ENCODE data around the gene UVRAG.

UVRAG gene

GRCh38 chr11:76107971-76108370 is 293.0 kb downstream of the UVRAG start:
- Histone ChIP-seq H3K27me3 (replicated peaks; ENCODE audit: insufficient read depth, low read length) (no peaks in the 10 kb centered on the region), H3K9me3 (replicated peaks; ENCODE audit: insufficient read depth, low read length) (no peaks in the 10 kb centered on the region), H3K27ac (ENCODE audit: low read length) (no peak overlapping the region), H3K36me3 (replicated peaks; ENCODE audit: insufficient read depth, low read length) (no peaks in the 10 kb centered on the region), H4K20me1 (ENCODE audit: insufficient read depth, low read length) (no peaks in the 10 kb centered on the region), H2AFZ (ENCODE audit: low read length) (no peak overlapping the region), H3K4me2 (ENCODE audit: low read depth, low read length) (no peak overlapping the region), H3K9ac (ENCODE audit: low read length) (no peak overlapping the region), H3K4me1 (ENCODE audit: low read length) (no peaks in the 10 kb centered on the region), H3K9me2 (replicated peaks; ENCODE audit: insufficient read depth, low read length) (no peaks in the 10 kb centered on the region), H3K4me3 (ENCODE audit: low read length) (no peak overlapping the region), H3F3A (ENCODE audit: insufficient read depth, low read length) (no peaks in the 10 kb centered on the region), H3K79me2 (ENCODE audit: low read length) (no peaks in the 10 kb centered on the region)
- TF ChIP-seq EZH2phosphoT487 (IDR thresholded peaks at IDR 0.05; ENCODE audit: low read length) (no peak), EZH2 (optimal IDR thresholded peaks at IDR 0.05; ENCODE audit: low read depth, low read length) (no peak)
- TF ChIP-seq, protein P1, sequence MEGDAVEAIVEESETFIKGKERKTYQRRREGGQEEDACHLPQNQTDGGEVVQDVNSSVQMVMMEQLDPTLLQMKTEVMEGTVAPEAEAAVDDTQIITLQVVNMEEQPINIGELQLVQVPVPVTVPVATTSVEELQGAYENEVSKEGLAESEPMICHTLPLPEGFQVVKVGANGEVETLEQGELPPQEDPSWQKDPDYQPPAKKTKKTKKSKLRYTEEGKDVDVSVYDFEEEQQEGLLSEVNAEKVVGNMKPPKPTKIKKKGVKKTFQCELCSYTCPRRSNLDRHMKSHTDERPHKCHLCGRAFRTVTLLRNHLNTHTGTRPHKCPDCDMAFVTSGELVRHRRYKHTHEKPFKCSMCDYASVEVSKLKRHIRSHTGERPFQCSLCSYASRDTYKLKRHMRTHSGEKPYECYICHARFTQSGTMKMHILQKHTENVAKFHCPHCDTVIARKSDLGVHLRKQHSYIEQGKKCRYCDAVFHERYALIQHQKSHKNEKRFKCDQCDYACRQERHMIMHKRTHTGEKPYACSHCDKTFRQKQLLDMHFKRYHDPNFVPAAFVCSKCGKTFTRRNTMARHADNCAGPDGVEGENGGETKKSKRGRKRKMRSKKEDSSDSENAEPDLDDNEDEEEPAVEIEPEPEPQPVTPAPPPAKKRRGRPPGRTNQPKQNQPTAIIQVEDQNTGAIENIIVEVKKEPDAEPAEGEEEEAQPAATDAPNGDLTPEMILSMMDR (IDR thresholded peaks at IDR 0.05; ENCODE audit: low read length): no peak
- DNase-seq: no peak

- Histone ChIP-seq H3K9me2 (replicated peaks; ENCODE audit: insufficient read depth, low read length) (no peaks in the 10 kb centered on the region), H3F3A (ENCODE audit: insufficient read depth, low read length) (no peaks in the 10 kb centered on the region), H3K27ac (ENCODE audit: low read length) (no peak overlapping the region), H2AFZ (ENCODE audit: low read length) (no peak overlapping the region), H4K20me1 (ENCODE audit: insufficient read depth, low read length) (no peaks in the 10 kb centered on the region), H3K79me2 (ENCODE audit: low read length) (no peaks in the 10 kb centered on the region), H3K9me3 (replicated peaks; ENCODE audit: insufficient read depth, low read length) (no peaks in the 10 kb centered on the region), H3K36me3 (replicated peaks; ENCODE audit: insufficient read depth, low read length) (no peaks in the 10 kb centered on the region), H3K4me2 (ENCODE audit: low read depth, low read length) (no peak overlapping the region), H3K9ac (ENCODE audit: low read length) (no peak overlapping the region), H3K27me3 (replicated peaks; ENCODE audit: insufficient read depth, low read length) (no peaks in the 10 kb centered on the region), H3K4me1 (ENCODE audit: low read length) (peaks cover 23% of the 10 kb centered on the region), H3K4me3 (ENCODE audit: low read length) (no peak overlapping the region)
- TF ChIP-seq EZH2 (optimal IDR thresholded peaks at IDR 0.05; ENCODE audit: low read depth, low read length): no peak
- TF ChIP-seq, protein P1 (IDR thresholded peaks at IDR 0.05; ENCODE audit: low read length): no peak
- TF ChIP-seq EZH2phosphoT487 (IDR thresholded peaks at IDR 0.05; ENCODE audit: low read length): no peak
- DNase-seq: no peak
Measured at GRCh38 chr11:76114238-76114637, 299.2 kb downstream of the UVRAG start.

GRCh38 chr11:76115555-76115954 is 300.5 kb downstream of the UVRAG start:
- H3K4me3 ChIP-seq (ENCODE audit: low read length): no peak overlapping the region
- H3K4me1 ChIP-seq (ENCODE audit: low read length): peaks cover 24% of the 10 kb centered on the region
- no peak for DNase-seq
- no peak overlapping the region for H2AFZ ChIP-seq (ENCODE audit: low read length)
- no peaks in the 10 kb centered on the region for H3K79me2 ChIP-seq (ENCODE audit: low read length)
- no peak overlapping the region for H3K27ac ChIP-seq (ENCODE audit: low read length)
- H3K9ac ChIP-seq (ENCODE audit: low read length): no peak overlapping the region
- no peak for TF ChIP-seq EZH2 (optimal IDR thresholded peaks at IDR 0.05; ENCODE audit: low read depth, low read length)
- no peak for TF ChIP-seq EZH2phosphoT487 (IDR thresholded peaks at IDR 0.05; ENCODE audit: low read length)
- TF ChIP-seq, protein P1 (IDR thresholded peaks at IDR 0.05; ENCODE audit: low read length): no peak
- no peaks in the 10 kb centered on the region for H3K36me3 ChIP-seq (replicated peaks; ENCODE audit: insufficient read depth, low read length)
- no peaks in the 10 kb centered on the region for H3F3A ChIP-seq (ENCODE audit: insufficient read depth, low read length)
- H3K27me3 ChIP-seq (replicated peaks; ENCODE audit: insufficient read depth, low read length): no peaks in the 10 kb centered on the region
- no peak overlapping the region for H3K4me2 ChIP-seq (ENCODE audit: low read depth, low read length)
- H4K20me1 ChIP-seq (ENCODE audit: insufficient read depth, low read length): no peaks in the 10 kb centered on the region
- H3K9me2 ChIP-seq (replicated peaks; ENCODE audit: insufficient read depth, low read length): no peaks in the 10 kb centered on the region
- no peaks in the 10 kb centered on the region for H3K9me3 ChIP-seq (replicated peaks; ENCODE audit: insufficient read depth, low read length)
